ENCODE data around the gene YARS1.

- TF ChIP-seq, protein P1, sequence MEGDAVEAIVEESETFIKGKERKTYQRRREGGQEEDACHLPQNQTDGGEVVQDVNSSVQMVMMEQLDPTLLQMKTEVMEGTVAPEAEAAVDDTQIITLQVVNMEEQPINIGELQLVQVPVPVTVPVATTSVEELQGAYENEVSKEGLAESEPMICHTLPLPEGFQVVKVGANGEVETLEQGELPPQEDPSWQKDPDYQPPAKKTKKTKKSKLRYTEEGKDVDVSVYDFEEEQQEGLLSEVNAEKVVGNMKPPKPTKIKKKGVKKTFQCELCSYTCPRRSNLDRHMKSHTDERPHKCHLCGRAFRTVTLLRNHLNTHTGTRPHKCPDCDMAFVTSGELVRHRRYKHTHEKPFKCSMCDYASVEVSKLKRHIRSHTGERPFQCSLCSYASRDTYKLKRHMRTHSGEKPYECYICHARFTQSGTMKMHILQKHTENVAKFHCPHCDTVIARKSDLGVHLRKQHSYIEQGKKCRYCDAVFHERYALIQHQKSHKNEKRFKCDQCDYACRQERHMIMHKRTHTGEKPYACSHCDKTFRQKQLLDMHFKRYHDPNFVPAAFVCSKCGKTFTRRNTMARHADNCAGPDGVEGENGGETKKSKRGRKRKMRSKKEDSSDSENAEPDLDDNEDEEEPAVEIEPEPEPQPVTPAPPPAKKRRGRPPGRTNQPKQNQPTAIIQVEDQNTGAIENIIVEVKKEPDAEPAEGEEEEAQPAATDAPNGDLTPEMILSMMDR (IDR thresholded peaks at IDR 0.05; ENCODE audit: poor library complexity, severe bottlenecking): no peak
- peak; percentile 75 for TF ChIP-seq POLR2AphosphoS5 (IDR thresholded peaks at IDR 0.05)
- no peak for TF ChIP-seq EZH2 (IDR thresholded peaks at IDR 0.05; ENCODE audit: borderline replicate concordance, insufficient read depth, low read length, poor library complexity, severe bottlenecking)
- TF ChIP-seq SMC3 (conservative IDR thresholded peaks at IDR 0.05; ENCODE audit: poor library complexity): peak; percentile 60
- TF ChIP-seq EP300 (conservative IDR thresholded peaks at IDR 0.05; ENCODE audit: poor library complexity, severe bottlenecking): peak; percentile 72
These were observed at the start of gene YARS1, which contains the start of gene S100PBP for GRCh38 chr1:32817159-32817814.

All from neural cell (in vitro differentiated cells).